SKM-1 treated with dmso at 0.1 percent for 144 hours (cell line): ENCODE results near the gene ICAM1.

Experiments
- DNase-seq: peaks from one replicate; lab custom pipeline; 2025; ENCODE audit not compliant: unreplicated experiment; lab: John Stamatoyannopoulos, UW

ICAM1 gene

GRCh38 chr19:10321417-10321797 lies 50.5 kb downstream of the ICAM1 start:
- no peak for DNase-seq

- no peak for DNase-seq
Observed at GRCh38 chr19:10321874-10322835, 51.2 kb downstream of the ICAM1 start.

- DNase-seq: no peak
Observed at GRCh38 chr19:10325732-10326131, 54.8 kb downstream of the ICAM1 start.

GRCh38 chr19:10327793-10328192 lies 56.9 kb downstream of the ICAM1 start:
- no peak for DNase-seq

- no peak for DNase-seq
Observed at GRCh38 chr19:10328558-10329429, 57.9 kb downstream of the ICAM1 start.

- DNase-seq: no peak
Observed at GRCh38 chr19:10329555-10329954, 58.6 kb downstream of the ICAM1 start.

- DNase-seq: no peak
Observed at GRCh38 chr19:10332158-10332964, 61.4 kb downstream of the ICAM1 start.

GRCh38 chr19:10332965-10333757 lies 62.2 kb downstream of the ICAM1 start, which contains the start of gene RAVER1:
TSS of gene RAVER1 (minus strand) at chr19:10333529. CDS start at chr19:10333507, 22 bp downstream.
- DNase-seq: peak; percentile 90

GRCh38 chr19:10333758-10334587 lies 63.1 kb downstream of the ICAM1 start:
- no peak for DNase-seq

GRCh38 chr19:10334588-10335351 lies 63.9 kb downstream of the ICAM1 start:
- peak; percentile 28 for DNase-seq

- no peak for DNase-seq
Observed at GRCh38 chr19:10335352-10335985, 64.5 kb downstream of the ICAM1 start.
